IPS-18a (cell line): Measurements from ENCODE around the gene MYO19.
"Not testable (repeated sequence)": the region's sequence is repeated elsewhere in the genome, so short reads cannot be mapped to it uniquely, and the experiment has no call there.

Source experiments
- H3K27ac ChIP-seq: one replicate; pipeline ENCODE4 v1.5.1; 2013; ENCODE audit warnings: low read length
- H3K27me3 ChIP-seq: one replicate; pipeline ENCODE4 v1.6.1; 2013; ENCODE audit warnings: mild to moderate bottlenecking, low read length; ENCODE audit not compliant: control insufficient read depth, insufficient read depth
- H3K36me3 ChIP-seq: one replicate; pipeline ENCODE4 v1.6.1; 2013; ENCODE audit warnings: low read depth, low read length; ENCODE audit not compliant: control insufficient read depth
- H3K4me1 ChIP-seq: one replicate; pipeline ENCODE4 v1.6.1; 2013; ENCODE audit warnings: low read depth, low read length; ENCODE audit not compliant: control insufficient read depth
- H3K4me3 ChIP-seq: one replicate; pipeline ENCODE4 v1.5.1; 2013; ENCODE audit warnings: low read length
- H3K9ac ChIP-seq: one replicate; pipeline ENCODE4 v1.6.1; 2013; ENCODE audit warnings: mild to moderate bottlenecking, low read length, moderate library complexity
- H3K9me3 ChIP-seq: one replicate; pipeline ENCODE4 v1.6.1; 2013; ENCODE audit warnings: low read depth, low read length; ENCODE audit not compliant: control insufficient read depth

The MYO19 gene

GRCh38 chr17:36457701-36458100, 77.0 kb downstream of the MYO19 start:
- H3K9me3 ChIP-seq, H3K4me1 ChIP-seq, H3K36me3 ChIP-seq, H3K9ac ChIP-seq, H3K4me3 ChIP-seq, H3K27ac ChIP-seq, H3K27me3 ChIP-seq: not testable (repeated sequence)

- H3K4me3 ChIP-seq, H3K27ac ChIP-seq, H3K9me3 ChIP-seq, H3K4me1 ChIP-seq, H3K36me3 ChIP-seq, H3K9ac ChIP-seq, H3K27me3 ChIP-seq: not testable (repeated sequence)
These were observed 81.8 kb downstream of the MYO19 start for GRCh38 chr17:36452888-36453287.

GRCh38 chr17:36449997-36450396, 84.7 kb downstream of the MYO19 start:
- not testable (repeated sequence) for H3K9ac ChIP-seq, H3K27ac ChIP-seq, H3K4me1 ChIP-seq, H3K27me3 ChIP-seq, H3K36me3 ChIP-seq, H3K9me3 ChIP-seq, H3K4me3 ChIP-seq
